ENCODE results near the gene PPARA.

PPARA gene

GRCh38 chr22:46275455-46276122 lies 125.3 kb downstream of the PPARA start:
- H3K27me3 ChIP-seq (ENCODE audit: low read depth, low read length) = no peaks in the 10 kb centered on the region
- H3K36me3 ChIP-seq (ENCODE audit: control insufficient read depth in 1 of 2, insufficient read depth in 2 of 2, low read length in 2 of 2) = peaks cover 62 to 81% of the 10 kb centered on the region in 2 donors
- no peaks in the 10 kb centered on the region for H3K4me1 ChIP-seq (ENCODE audit: control insufficient read depth in 1 of 2, insufficient read depth in 2 of 2, low read length in 2 of 2)
- no peak overlapping the region for H3K4me3 ChIP-seq (ENCODE audit: low read depth in 1 of 2, low read length in 2 of 2)
- H3K27ac ChIP-seq (ENCODE audit: low read length) = no peak overlapping the region
- no peaks in the 10 kb centered on the region for H3K9me3 ChIP-seq (ENCODE audit: control insufficient read depth in 1 of 2, low read length in 2 of 2)

DNA sequence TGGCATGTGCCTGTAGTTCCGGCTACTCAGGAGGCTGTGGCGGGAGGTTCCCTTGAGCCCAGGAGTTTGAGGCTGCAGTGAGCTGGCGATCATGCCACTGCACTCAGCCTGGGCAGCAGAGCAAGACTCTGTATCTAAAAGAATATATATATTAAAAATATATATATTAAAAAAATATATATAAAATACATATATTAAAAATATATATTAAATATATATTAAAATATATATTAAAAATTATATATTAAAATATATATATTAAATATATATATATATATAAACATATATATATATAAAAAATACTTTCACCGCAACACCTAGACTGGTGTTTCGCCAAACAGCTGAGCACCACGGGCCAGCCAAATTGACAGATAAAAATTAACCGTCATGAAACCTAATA lies 126.2 kb downstream of the PPARA start:
- H3K27ac ChIP-seq (ENCODE audit: low read length) = no peak overlapping the region
- peaks cover 69 to 90% of the 10 kb centered on the region in 2 donors for H3K36me3 ChIP-seq (ENCODE audit: control insufficient read depth in 1 of 2, insufficient read depth in 2 of 2, low read length in 2 of 2)
- H3K4me1 ChIP-seq (ENCODE audit: control insufficient read depth in 1 of 2, insufficient read depth in 2 of 2, low read length in 2 of 2) = no peaks in the 10 kb centered on the region
- no peaks in the 10 kb centered on the region for H3K9me3 ChIP-seq (ENCODE audit: control insufficient read depth in 1 of 2, low read length in 2 of 2)
- no peaks in the 10 kb centered on the region for H3K27me3 ChIP-seq (ENCODE audit: low read depth, low read length)
- no peak overlapping the region for H3K4me3 ChIP-seq (ENCODE audit: low read depth in 1 of 2, low read length in 2 of 2)

- peaks cover 67 to 90% of the 10 kb centered on the region in 2 donors for H3K36me3 ChIP-seq (ENCODE audit: control insufficient read depth in 1 of 2, insufficient read depth in 2 of 2, low read length in 2 of 2)
- H3K4me3 ChIP-seq (ENCODE audit: low read depth in 1 of 2, low read length in 2 of 2) = no peak overlapping the region
- H3K27ac ChIP-seq (ENCODE audit: low read length) = no peak overlapping the region
- no peaks in the 10 kb centered on the region for H3K27me3 ChIP-seq (ENCODE audit: low read depth, low read length)
- no peaks in the 10 kb centered on the region for H3K4me1 ChIP-seq (ENCODE audit: control insufficient read depth in 1 of 2, insufficient read depth in 2 of 2, low read length in 2 of 2)
- no peaks in the 10 kb centered on the region for H3K9me3 ChIP-seq (ENCODE audit: control insufficient read depth in 1 of 2, low read length in 2 of 2)
These were observed 128.6 kb downstream of the PPARA start for GRCh38 chr22:46278656-46279645.

GRCh38 chr22:46280063-46280817 lies 129.9 kb downstream of the PPARA start:
- Histone ChIP-seq H3K4me3 (ENCODE audit: low read depth in 1 of 2, low read length in 2 of 2) (no peak overlapping the region), H3K4me1 (ENCODE audit: control insufficient read depth in 1 of 2, insufficient read depth in 2 of 2, low read length in 2 of 2) (no peaks in the 10 kb centered on the region), H3K9me3 (ENCODE audit: control insufficient read depth in 1 of 2, low read length in 2 of 2) (no peaks in the 10 kb centered on the region), H3K36me3 (ENCODE audit: control insufficient read depth in 1 of 2, insufficient read depth in 2 of 2, low read length in 2 of 2) (peaks cover 71 to 90% of the 10 kb centered on the region in 2 donors), H3K27me3 (ENCODE audit: low read depth, low read length) (no peaks in the 10 kb centered on the region), H3K27ac (ENCODE audit: low read length) (no peak overlapping the region)

- Histone ChIP-seq H3K9me3 (ENCODE audit: control insufficient read depth in 1 of 2, low read length in 2 of 2) (no peaks in the 10 kb centered on the region), H3K27ac (ENCODE audit: low read length) (no peak overlapping the region), H3K4me1 (ENCODE audit: control insufficient read depth in 1 of 2, insufficient read depth in 2 of 2, low read length in 2 of 2) (no peaks in the 10 kb centered on the region), H3K27me3 (ENCODE audit: low read depth, low read length) (no peaks in the 10 kb centered on the region), H3K4me3 (ENCODE audit: low read depth in 1 of 2, low read length in 2 of 2) (no peak overlapping the region), H3K36me3 (ENCODE audit: control insufficient read depth in 1 of 2, insufficient read depth in 2 of 2, low read length in 2 of 2) (peaks cover 64 to 86% of the 10 kb centered on the region in 2 donors)
These were observed 130.8 kb downstream of the PPARA start for GRCh38 chr22:46280999-46281623.

DNA sequence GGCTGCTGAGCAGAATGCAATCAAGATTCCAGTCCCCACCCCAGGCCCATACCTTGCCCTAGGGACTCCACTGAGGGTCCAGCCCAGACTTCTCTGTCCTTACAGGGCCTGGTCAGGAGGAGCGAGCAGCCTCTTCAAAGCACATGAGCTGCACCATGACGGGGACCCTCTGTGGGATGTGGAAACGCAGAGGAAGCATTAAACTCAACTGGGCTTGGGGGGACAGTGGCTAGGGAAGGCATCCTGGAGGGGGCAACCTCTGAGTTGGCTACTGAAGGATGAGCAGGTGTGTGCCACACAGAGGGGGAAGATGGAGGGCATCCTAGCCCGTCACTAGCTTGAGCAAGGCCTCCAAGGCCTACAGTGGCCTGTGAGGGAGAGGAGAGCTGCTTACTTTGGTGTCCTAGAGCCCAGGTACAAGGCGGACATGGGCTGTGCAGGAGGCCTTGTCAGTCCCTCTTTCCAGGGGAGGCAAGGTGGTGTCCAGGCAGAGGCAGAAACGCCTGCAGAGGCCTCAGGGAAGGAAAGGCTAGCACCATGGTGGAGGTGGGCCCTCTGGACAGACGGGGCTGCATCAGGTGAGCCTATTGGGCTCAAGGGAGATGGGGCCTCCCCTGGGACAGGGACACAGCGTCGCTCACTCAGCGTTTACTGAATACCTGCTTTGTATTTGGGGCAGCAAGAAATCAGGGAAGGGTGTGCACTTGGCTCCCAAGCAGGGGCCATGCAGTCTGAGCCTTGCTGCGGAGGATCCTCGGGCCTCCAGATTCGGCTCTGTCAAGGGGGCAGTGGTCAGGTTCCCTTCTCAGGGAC lies 131.7 kb downstream of the PPARA start:
- H3K36me3 ChIP-seq (ENCODE audit: control insufficient read depth in 1 of 2, insufficient read depth in 2 of 2, low read length in 2 of 2) = peaks cover 61 to 88% of the 10 kb centered on the region in 2 donors

GRCh38 chr22:46286006-46286405 lies 135.7 kb downstream of the PPARA start:
- Histone ChIP-seq H3K4me3 (ENCODE audit: low read depth in 1 of 2, low read length in 2 of 2) (no peak overlapping the region), H3K27me3 (ENCODE audit: low read depth, low read length) (no peaks in the 10 kb centered on the region), H3K4me1 (ENCODE audit: control insufficient read depth in 1 of 2, insufficient read depth in 2 of 2, low read length in 2 of 2) (no peaks in the 10 kb centered on the region), H3K27ac (ENCODE audit: low read length) (no peak overlapping the region), H3K9me3 (ENCODE audit: control insufficient read depth in 1 of 2, low read length in 2 of 2) (no peaks in the 10 kb centered on the region), H3K36me3 (ENCODE audit: control insufficient read depth in 1 of 2, insufficient read depth in 2 of 2, low read length in 2 of 2) (peaks cover 29 to 78% of the 10 kb centered on the region in 2 donors)

More for the DNA sequence above, 131.7 kb downstream of the PPARA start:
- no peaks in the 10 kb centered on the region for H3K4me1 ChIP-seq (ENCODE audit: control insufficient read depth in 1 of 2, insufficient read depth in 2 of 2, low read length in 2 of 2)
- no peak overlapping the region for H3K4me3 ChIP-seq (ENCODE audit: low read depth in 1 of 2, low read length in 2 of 2)
- no peaks in the 10 kb centered on the region for H3K27me3 ChIP-seq (ENCODE audit: low read depth, low read length)
- no peaks in the 10 kb centered on the region for H3K9me3 ChIP-seq (ENCODE audit: control insufficient read depth in 1 of 2, low read length in 2 of 2)
- no peak overlapping the region for H3K27ac ChIP-seq (ENCODE audit: low read length)

- Histone ChIP-seq H3K36me3 (ENCODE audit: control insufficient read depth in 1 of 2, insufficient read depth in 2 of 2, low read length in 2 of 2) (peaks cover 18 to 78% of the 10 kb centered on the region in 2 donors), H3K4me3 (ENCODE audit: low read depth in 1 of 2, low read length in 2 of 2) (peak overlapping the region in 1 of 2 donors; percentile 23), H3K27ac (ENCODE audit: low read length) (peak overlapping the region; percentile 39)
These were observed 136.9 kb downstream of the PPARA start for GRCh38 chr22:46286941-46287872.

GRCh38 chr22:46287873-46288751 lies 137.8 kb downstream of the PPARA start:
- H3K4me1 ChIP-seq (ENCODE audit: control insufficient read depth in 1 of 2, insufficient read depth in 2 of 2, low read length in 2 of 2) = no peaks in the 10 kb centered on the region
- no peaks in the 10 kb centered on the region for H3K27me3 ChIP-seq (ENCODE audit: low read depth, low read length)
- H3K27ac ChIP-seq (ENCODE audit: low read length) = peak overlapping the region; percentile 39
- peaks cover 23 to 78% of the 10 kb centered on the region in 2 donors for H3K36me3 ChIP-seq (ENCODE audit: control insufficient read depth in 1 of 2, insufficient read depth in 2 of 2, low read length in 2 of 2)
- peak overlapping the region in 1 of 2 donors; percentile 23 for H3K4me3 ChIP-seq (ENCODE audit: low read depth in 1 of 2, low read length in 2 of 2)
- no peaks in the 10 kb centered on the region for H3K9me3 ChIP-seq (ENCODE audit: control insufficient read depth in 1 of 2, low read length in 2 of 2)

More at GRCh38 chr22:46286941-46287872, 136.9 kb downstream of the PPARA start:
- Histone ChIP-seq H3K27me3 (ENCODE audit: low read depth, low read length) (no peaks in the 10 kb centered on the region), H3K4me1 (ENCODE audit: control insufficient read depth in 1 of 2, insufficient read depth in 2 of 2, low read length in 2 of 2) (no peaks in the 10 kb centered on the region), H3K9me3 (ENCODE audit: control insufficient read depth in 1 of 2, low read length in 2 of 2) (no peaks in the 10 kb centered on the region)

All from muscle layer of duodenum (tissue), 2 donors.